NCI-H2029 (cell line): ENCODE data around the gene NID2.

Experiments
- DNase-seq: peaks from one replicate; lab custom pipeline; 2025; lab: John Stamatoyannopoulos, UW

The NID2 gene

DNA sequence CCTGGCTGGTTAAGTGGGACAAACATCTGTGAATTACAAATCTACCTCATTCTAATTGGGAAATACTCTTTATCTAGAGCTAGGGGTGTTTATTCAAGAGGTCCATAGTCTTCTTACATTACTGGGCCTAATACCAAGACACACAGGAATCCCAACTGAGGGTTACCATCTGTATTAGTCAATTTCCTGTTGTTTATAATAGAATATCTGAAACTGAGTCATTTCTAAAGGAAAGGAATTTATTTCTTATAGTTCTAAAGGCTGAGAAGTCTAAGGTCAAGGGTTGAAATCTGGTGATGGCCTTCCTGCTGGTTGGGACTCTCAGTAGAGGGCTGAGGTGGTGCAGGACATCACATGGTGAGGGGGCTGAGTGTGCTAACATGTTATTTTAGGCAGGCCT is 43.5 kb downstream of the NID2 start:
- DNase-seq = no peak

DNA sequence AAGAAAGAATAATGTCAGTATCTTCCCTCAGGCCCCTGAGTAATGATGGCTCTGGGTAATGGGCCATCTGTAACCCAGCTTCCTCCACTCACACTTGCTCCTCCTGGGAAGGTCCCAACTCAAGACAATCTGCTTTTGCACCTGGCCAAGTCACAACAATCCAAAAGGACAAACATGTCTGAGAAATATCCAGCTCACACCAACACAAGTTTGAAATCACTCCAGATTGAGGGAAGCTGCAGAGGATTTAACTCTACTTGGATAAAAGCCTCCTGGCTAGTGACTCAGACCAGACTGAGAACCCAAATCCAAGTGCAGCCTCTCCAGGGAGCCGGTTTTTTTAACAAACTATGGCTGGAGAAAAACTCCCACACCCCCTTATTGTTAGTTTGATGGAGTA is 45.3 kb downstream of the NID2 start:
- DNase-seq = no peak

- DNase-seq = no peak
Observed at GRCh38 chr14:52021957-52022600, 46.8 kb downstream of the NID2 start.

DNA sequence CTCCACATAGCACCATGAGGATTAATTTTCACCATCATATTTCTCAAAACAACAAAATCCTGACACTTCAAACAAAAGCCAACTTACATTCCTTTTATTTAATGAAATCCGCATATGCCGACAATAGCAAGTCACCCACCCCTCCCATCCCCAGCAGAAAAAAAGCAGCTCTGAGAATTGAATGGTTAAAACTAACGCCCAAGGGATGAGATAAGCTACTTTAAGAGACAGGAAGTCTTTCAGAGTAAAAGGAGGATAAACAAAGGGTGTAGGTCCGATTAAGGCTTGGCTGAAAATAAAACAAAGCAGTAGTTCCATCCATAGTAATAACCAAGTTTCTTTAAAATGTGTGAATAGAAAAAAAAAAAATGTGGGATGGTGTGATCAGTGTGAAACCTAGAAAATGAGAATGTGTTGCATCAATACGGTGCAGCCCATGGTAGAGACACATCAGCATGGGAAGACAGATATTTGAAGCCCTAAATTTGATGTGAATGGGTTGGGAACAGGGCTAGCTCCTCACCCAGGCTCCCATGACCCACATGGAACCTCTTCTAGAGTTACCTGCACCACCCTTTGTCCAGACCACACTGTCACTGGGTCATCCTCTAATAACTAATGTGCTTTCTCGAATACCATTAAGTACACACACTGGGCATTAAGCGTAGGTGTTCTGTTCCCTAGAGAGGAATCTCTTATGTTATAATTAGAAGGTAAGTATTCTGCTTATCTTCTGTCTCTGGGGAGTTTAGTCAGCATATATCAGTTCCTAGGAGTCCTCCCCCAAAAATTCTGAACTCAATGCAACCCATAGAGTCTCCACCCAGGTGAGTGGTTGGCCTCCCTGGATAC is 47.8 kb downstream of the NID2 start:
- no peak for DNase-seq

DNA sequence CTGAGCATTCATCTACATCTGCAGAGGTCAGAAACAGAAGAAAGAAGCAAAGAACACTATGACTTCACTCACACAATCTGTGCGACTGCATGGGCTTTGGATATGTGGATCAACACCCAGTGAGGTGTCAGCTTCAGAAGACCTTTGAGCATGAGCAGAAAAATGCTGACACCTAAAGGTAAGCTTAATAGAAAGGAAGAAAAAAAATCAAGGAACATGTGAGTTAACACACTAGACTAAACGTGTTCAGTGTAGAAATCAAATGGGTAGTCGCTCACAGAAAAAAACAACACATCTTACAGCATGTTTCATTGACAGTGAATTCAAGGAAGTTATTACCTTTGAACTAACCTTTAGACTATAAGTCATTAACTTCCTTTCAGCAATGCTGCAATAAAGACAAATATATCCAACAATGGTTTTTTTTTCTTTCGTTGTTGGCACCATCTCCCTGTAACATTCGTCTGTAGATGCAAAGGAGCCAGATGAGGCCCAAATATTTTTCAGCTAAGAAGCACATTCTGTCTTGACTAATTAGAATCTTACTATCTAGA is 48.6 kb downstream of the NID2 start:
- no peak for DNase-seq

DNA sequence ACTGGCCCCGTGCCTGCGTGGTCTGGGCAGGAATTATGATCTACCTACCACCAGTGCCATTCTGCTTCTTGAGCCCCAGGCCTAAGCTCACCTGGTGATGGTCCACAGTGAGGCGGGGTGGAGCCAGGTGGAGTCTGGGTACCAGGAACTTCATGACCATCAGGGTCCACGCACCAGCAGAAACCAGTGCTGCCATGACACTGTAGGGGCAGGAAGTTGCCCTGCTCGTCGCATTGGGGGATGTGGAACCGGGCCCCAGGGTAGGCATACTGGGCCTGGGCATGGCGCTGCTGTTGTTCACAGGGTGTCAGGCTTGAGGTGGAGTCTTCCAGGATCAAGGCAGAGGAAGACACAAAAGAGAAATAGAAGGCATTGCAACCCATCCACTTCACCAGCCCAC is 49.9 kb downstream of the NID2 start:
- no peak for DNase-seq

DNA sequence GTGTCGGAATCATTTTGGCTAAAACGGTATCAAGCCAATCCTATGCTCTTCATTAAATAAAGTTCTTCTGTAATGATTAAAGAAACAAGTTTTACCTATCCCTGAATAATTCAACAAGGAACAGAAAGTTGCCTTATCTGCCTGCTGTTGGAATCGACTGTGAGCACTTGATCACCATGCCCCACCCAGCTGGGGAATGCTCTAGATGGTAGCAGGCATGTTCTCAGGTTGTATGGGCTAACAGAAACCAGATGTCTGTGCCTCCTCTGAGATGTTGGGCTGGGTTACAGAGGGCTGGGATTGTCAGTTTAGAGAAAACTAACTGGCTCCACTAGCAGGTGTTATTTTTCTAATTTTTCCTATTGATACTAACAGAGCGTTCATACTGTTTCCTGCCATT is 50.6 kb downstream of the NID2 start:
- no peak for DNase-seq

- no peak for DNase-seq
Observed at GRCh38 chr14:52015411-52016030, 53.3 kb downstream of the NID2 start.

DNA sequence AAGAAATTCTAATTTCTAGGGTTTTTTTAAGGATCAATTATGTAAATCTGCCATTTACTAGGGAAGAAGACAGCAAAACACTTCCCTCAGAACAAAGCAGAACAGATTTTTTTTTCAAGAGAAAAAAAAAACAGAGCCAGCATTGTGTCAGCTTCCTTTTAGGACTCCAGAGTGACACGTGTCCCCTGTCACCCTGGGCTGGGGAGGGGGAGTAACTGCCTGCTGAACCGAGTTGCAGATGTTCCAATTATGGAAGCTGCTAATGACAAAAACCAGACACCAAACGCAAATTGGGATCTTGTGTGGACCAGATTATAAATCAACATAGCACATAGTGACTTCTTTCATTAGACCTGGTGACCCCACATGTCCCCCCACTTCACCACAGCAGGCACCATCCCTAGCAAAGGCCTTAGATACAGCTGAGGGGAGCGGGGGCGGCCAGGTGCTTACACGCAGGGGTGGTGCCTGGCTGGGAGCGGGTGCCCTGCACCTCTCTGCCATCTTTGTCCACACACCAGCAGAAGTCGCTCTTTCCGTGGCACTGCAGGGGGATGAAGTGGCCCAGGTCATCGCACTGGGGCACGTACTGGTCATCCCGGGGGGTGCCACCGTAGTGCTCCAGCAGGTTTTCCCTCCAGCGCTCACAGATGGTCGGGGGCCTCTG is 54.1 kb downstream of the NID2 start:
- no peak for DNase-seq

DNA sequence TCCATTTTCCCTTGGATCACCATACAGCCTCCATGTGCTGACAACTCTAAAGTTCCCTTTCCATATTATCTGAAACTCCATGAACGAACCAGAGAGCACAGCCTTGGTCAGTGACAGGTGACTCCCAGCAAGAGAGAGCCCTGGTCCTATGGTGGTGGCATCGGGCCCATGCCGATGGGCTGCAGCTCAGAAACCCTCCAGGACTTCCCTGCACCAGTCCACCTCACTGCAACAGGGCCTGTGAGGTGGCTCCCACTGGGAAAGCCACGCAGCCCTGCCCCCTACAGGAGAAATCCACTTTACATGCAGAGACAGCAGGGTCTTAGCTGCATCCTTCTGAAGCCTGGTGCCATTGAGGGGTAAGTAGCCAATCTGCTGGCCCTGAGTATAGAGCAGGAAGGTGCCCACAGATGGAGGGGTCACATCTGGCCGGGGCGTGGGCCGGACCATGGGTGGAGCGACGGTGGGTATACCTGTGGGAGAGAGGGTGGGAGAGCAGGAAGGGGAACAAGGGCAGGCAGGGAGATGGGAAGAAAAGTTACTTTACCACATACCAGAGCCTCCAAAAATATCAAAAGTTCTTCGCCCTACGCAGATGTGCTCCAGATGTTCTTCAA is 54.8 kb downstream of the NID2 start:
- DNase-seq = no peak

- DNase-seq = no peak
Observed at GRCh38 chr14:52012635-52013034, 56.2 kb downstream of the NID2 start.

DNA sequence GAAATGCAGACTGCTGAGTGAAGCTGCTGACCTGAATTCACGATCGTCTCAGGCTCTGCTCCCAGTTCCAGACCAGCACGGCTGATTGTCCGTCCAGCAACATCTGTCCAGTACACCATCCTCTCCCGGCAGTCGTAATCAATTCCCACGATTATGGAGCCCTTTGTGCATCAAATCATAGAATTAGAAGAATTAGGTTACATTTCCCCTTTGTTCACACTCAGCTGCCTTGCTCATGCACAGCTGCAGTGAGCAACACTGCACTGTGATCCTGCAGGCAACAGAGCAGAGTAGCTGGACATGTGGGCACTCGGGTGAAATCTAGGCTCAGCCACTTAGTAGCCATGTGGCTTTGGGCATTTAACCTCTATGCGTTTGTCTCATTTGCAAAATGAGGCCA is 57.3 kb downstream of the NID2 start:
- no peak for DNase-seq

GRCh38 chr14:52010173-52010693 is 58.6 kb downstream of the NID2 start:
- DNase-seq = no peak

DNA sequence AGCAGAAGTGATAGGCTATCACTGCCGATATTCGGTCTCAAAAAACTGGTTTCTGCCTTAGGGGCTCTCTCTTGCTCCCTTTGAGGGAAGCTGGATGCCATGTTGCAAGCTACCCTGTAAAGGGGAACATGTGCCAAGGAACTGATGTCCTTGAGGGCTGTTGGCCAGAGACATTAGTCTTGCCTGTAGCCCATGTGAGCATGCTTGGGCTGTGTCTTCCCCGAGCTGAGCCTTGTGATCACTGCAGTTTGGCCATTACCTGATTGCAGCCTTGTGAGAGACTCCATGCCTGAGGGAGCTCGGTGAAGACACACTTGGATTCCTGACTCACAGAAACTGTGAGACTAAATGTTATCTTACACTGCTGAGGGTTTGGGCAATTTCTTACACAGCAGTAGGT is 60.7 kb downstream of the NID2 start:
- no peak for DNase-seq

GRCh38 chr14:52007637-52008036 is 61.2 kb downstream of the NID2 start:
- DNase-seq = no peak

DNA sequence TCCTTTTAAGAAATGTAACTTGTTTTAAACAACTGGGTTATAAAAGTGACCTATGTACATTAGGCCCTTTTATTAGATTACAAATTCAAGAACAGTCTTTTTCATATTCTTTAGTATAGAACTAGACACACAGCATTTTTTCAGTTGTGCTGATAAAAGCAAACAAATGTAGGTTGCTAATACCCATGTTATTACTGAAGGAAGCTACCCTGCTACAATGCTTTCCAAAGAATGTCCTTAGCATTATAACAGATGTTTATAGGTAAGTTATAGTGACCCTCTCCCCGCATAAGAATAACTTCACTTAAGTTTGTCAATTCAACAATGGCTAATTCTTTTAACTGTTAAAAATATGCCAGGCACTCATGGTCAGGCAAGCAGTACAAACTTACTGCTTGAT is 61.6 kb downstream of the NID2 start:
- DNase-seq = no peak

DNA sequence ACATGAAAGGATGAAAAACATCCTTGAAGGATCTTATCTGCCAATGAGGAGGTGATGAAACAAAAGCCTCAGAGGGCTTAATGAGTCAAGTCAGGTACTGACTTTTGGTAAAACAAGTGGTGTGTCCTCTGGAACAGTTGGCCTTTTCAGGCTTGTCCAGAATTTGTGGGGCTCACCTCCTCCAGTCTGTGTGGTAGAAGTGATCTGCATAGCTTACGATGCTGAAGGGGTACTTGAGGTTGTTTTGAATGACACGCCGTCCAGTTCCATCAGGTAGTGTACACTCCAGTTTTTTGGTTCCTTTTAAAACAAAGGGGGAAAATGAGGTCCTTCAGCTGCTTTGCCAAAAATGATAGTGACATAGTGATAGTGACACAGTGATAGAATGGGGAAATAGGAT is 62.5 kb downstream of the NID2 start:
- no peak for DNase-seq

- no peak for DNase-seq
Observed at GRCh38 chr14:52005625-52006024, 63.2 kb downstream of the NID2 start.

DNA sequence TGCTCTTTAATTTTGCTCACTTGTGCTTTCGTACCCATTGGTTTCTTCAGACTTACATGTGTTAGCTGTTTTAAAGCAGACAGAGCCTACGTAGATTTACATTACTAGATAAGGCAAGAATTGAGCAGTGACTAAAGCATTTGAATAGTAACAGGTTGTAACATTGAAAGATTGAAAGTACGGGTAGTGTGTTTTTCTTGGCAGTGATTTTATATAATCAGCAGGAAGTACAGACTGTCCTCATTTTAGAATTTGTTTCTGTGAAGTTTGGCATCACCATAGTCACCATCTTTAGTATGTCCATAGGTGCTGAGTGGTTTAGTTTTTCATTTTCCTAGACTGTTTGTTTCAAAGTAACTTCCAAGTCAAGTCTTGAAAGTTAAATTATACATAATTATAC is 65.5 kb downstream of the NID2 start:
- no peak for DNase-seq

- no peak for DNase-seq
Observed at GRCh38 chr14:52002542-52002941, 66.3 kb downstream of the NID2 start.

DNA sequence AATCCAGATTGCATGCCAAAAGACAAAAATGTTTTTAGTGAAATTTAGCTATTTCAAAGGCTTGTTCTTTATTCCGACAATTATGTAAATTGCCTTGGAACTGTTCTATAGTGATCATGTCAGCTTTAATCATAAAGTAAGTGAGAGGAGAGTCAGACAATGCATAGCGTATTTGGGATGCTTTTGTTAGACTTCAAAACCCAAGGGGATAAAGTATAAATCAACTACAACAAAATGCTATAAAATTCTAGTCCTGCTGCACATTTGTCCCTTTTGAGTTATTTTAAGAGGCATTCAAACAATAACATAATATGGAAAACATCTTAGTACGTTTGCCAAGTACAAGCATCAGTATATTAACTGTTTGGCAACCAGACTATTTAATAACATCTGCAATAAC is 68.2 kb downstream of the NID2 start:
- no peak for DNase-seq
